Mammary epithelial cell (primary cell): ENCODE data around the gene WNT5B.

Experiments
- EZH2 ChIP-seq: IDR thresholded peaks from 2 replicates; pipeline ENCODE4 v1.6.1; 2012; ENCODE audit warnings: low read length, inconsistent platforms, borderline replicate concordance
- TF ChIP-seq, protein P1 (sequence below), 2 donors: IDR thresholded peaks in 1 of 2; conservative IDR thresholded peaks in 1 of 2; 2 replicates each; pipeline ENCODE4 v1.5.1; 2011 to 2012; ENCODE audit warnings: inconsistent platforms in 2 of 2, low read length in 2 of 2, mild to moderate bottlenecking in 2 of 2, control low read depth in 1 of 2, low read depth in 1 of 2; ENCODE audit not compliant: insufficient read depth in 1 of 2; ENCODE audit errors: extremely low read depth in 1 of 2

- TF ChIP-seq, protein P1, sequence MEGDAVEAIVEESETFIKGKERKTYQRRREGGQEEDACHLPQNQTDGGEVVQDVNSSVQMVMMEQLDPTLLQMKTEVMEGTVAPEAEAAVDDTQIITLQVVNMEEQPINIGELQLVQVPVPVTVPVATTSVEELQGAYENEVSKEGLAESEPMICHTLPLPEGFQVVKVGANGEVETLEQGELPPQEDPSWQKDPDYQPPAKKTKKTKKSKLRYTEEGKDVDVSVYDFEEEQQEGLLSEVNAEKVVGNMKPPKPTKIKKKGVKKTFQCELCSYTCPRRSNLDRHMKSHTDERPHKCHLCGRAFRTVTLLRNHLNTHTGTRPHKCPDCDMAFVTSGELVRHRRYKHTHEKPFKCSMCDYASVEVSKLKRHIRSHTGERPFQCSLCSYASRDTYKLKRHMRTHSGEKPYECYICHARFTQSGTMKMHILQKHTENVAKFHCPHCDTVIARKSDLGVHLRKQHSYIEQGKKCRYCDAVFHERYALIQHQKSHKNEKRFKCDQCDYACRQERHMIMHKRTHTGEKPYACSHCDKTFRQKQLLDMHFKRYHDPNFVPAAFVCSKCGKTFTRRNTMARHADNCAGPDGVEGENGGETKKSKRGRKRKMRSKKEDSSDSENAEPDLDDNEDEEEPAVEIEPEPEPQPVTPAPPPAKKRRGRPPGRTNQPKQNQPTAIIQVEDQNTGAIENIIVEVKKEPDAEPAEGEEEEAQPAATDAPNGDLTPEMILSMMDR (conservative IDR thresholded peaks at IDR 0.05 in 1 of 2, IDR thresholded peaks at IDR 0.05 in 1 of 2; ENCODE audit: extremely low read depth in 1 of 2, insufficient read depth in 1 of 2, low read depth in 1 of 2, low read length in 2 of 2) = no peak
- no peak for TF ChIP-seq EZH2
These were observed 9.9 kb upstream of the WNT5B start for GRCh38 chr12:1619159-1619558.
